Left cardiac atrium (tissue), 4 donors: ENCODE data around the gene ZNF385A. TPM values are rescaled to one million over a fixed set of nuclear protein-coding genes. Genes with fewer than 3 reads are reported as not detected.

Source experiments
- ATAC-seq, 2 donors: fragments of 200-7000 bp; cut with Tn5 transposase; one replicate each; pipeline ENCODE4 v1.9.1; 2020; ENCODE audit warnings: mild to moderate bottlenecking in 2 of 2, moderate library complexity in 2 of 2
- DNase-seq: peaks from one replicate; pipeline ENCODE4 v3.0.0-alpha.2; 2020
- intact Hi-C, 2 donors: fragments of 100-400 bp; cut with DNase I; formaldehyde crosslinking; loops; one replicate each; pipeline versions ENCODE4 v1.14.1 to v1.15.1; 2022 to 2023
- total RNA-seq, 2 donors: library from RNA; stranded (reverse); fragmentation: NEBNext Ultra II Directional; extraction: Animal tissue kit (Norgen Biotek cat#: 25700); gene quantifications; one replicate each; pipeline ENCODE4 v1.2.1, GENCODE V29; 2021
- donor health status: DM: no; HTN: yes; CAD: no.
- donor health status: DM: no; HTN: yes; CAD: no; lungs with severe emphysema.
- donor health status: DM: yes; HTN: yes; CAD: no.
- donor health status: Dilated cardiomyopathy.

Gene ZNF385A
- total RNA-seq, 2 donors from 2014 or later, result 20.4 to 24.2 TPM

GRCh38 chr12:54397157-54397556, 12.6 kb upstream of the ZNF385A start:
- DNase-seq, result no peak
- intact Hi-C loops, result no loop called here
- ATAC-seq, result no peak

GRCh38 chr12:54395545-54395944, 11.0 kb upstream of the ZNF385A start:
- intact Hi-C loops, result no loop called here
- ATAC-seq (no peak), DNase-seq (no peak)

DNA sequence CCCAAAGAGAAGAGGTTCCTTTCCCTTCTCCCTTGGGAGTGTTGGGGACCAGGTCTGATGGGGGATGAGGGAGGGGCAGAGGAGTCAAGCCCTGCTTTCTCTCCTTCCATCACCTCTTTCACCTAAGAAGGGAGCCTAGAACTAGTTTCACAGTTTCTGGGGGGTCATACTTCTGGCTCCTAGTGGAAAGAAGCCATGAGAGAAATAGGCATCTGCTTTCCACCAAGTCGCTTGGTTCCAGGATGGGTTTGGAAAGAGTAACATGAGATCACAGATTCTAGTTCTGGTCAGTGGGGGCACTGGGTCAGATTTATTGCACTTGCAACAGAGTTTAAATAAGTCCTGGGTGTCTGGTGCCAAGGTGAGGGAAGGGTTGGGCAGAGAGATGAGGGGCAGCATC, 10.5 kb upstream of the ZNF385A start:
- intact Hi-C loops, result no loop called here
- ATAC-seq (no peak), DNase-seq (no peak)

DNA sequence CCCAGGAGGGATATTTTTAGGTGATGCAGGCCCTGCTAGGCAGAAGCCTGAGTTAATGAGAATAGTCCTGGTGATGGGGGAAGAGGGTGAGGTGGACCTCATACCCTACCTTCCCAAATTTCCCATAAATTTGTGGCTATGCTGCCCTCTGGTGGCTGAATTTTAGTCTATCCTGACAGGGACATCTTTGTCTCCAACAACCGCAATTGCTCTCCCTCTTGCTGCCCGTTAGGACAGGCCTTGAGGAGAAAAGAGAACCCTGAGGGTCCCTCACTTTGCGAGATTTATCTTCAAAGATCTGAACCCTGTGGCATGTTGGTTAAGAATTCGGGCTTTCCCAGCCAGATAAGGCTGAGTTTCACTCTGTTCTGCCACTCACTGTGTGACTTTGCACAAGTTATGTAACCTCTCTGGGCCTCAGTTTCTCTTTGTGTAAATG, 9.8 kb upstream of the ZNF385A start:
- DNase-seq, result peak; percentile 41
- intact Hi-C loops, result no loop called here
- ATAC-seq, result peak; percentile 33 to 47

DNA sequence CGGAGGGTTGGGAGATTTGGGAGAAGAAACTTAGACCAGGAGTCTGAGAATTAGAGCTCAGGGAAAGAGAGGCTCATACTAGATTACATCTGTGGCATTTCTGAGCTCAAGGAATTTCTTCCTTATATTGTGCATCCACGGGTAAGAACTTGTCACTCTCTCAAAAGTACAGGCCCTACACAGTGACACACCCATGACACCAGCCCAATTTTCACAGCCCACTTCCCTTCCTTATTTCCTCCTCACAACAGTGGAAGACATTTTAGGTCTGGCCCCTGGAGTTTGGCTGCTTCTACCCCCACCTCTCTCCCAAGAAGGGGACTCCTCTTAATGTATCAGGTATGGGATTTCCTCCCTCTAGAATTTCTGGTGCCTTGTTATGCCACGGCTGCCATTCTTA, 9.2 kb upstream of the ZNF385A start:
- no peak for DNase-seq
- ATAC-seq, result no peak
- intact Hi-C loops, result no loop called here

GRCh38 chr12:54393207-54393609, 8.7 kb upstream of the ZNF385A start:
- peak; percentile 16 for DNase-seq
- ATAC-seq, result no peak
- intact Hi-C loops, result no loop called here

GRCh38 chr12:54392485-54393206, 8.1 kb upstream of the ZNF385A start:
- no peak for DNase-seq
- ATAC-seq, result no peak
- intact Hi-C loops, result no loop called here

GRCh38 chr12:54390668-54391551, 6.4 kb upstream of the ZNF385A start:
- peak; percentile 44 to 46 for ATAC-seq
- intact Hi-C loops, result no loop called here
- peak; percentile 60 for DNase-seq

GRCh38 chr12:54390176-54390667, 5.7 kb upstream of the ZNF385A start:
- DNase-seq, result no peak
- no peak for ATAC-seq
- intact Hi-C loops, result no loop called here

GRCh38 chr12:54389607-54390175, 5.2 kb upstream of the ZNF385A start:
- DNase-seq (no peak), ATAC-seq (no peak)
- intact Hi-C loops, result no loop called here

- ATAC-seq (no peak), DNase-seq (no peak)
- intact Hi-C loops, result no loop called here
These were observed 4.6 kb upstream of the ZNF385A start for GRCh38 chr12:54389134-54389508.

DNA sequence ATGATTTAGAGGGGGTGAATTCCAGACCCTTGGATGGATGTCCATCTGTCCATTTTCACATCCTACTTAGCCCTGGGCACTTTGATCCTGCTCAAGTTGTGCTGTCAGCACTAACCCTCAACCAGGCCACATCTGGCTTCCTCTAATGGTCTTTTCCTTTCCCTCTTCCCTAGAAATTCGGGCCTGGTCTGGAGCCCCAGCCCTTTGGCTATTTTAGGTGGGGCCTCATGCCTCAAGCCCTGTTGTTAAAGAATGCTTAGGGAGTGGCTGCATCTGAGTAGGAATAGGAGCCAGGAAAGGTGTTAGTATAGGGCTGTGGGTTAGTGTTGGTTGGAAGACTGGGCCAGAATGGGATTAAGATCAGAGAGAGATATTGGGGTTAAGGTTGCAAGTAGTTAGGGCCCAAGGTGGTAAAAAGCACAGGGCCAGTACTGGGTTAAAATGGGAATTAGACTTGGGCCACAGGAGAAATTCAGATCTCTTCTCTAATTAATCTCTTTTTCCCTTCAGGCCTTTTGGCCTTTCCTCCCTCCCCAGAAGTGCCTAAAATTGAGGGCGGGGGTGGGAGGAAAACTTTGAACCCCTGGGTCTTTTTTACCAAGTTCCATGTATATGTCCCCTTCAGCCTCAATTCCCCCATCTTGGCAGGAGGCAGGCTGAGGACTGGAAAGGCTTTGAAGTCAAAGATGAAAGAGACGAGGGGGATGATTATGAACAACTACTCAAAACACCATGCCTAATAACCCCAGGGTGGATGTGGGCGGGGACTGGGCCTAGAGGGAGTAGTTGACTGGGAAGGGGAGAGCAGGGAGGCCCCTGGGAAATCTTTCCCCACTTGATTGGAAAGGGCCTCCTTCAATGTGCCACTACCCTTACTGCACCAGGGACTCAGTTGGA, 4.0 kb upstream of the ZNF385A start:
- ATAC-seq (no peak), DNase-seq (no peak)
- intact Hi-C loops, result no loop called here

DNA sequence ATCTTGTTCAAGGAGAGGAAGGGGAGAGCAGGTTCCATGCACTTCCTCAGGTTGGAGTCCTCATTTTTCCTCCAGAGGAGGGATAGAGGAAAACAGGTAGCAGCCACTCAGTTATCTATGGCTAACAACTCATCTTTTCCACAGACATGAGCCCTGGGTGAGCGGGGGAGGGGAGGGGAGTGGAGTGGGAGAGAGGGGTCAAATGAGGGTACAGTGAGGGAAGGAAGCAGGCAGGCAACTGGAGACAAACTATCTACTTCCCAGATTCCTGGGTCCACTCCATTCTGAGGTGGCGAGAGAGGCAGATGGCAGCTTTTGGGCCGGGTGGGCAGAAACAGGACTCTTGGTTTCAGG, 2.6 kb upstream of the ZNF385A start:
- ATAC-seq, result no peak
- intact Hi-C loops, result no loop called here
- no peak for DNase-seq

- no peak for ATAC-seq
- intact Hi-C loops, result no loop called here
- DNase-seq, result no peak
These were observed 2.0 kb upstream of the ZNF385A start for GRCh38 chr12:54386403-54387113.

GRCh38 chr12:54385251-54385914, 850 bp upstream of the ZNF385A start:
- peak; percentile 34 for DNase-seq
- ATAC-seq, result peak; percentile 23 to 67
- intact Hi-C loops, result no loop called here

GRCh38 chr12:54383041-54383609, 1.4 kb downstream of the ZNF385A start:
- ATAC-seq (peak in 1 of 2 donors; percentile 7), DNase-seq (peak; percentile 17)
- intact Hi-C loops, result no loop called here

DNA sequence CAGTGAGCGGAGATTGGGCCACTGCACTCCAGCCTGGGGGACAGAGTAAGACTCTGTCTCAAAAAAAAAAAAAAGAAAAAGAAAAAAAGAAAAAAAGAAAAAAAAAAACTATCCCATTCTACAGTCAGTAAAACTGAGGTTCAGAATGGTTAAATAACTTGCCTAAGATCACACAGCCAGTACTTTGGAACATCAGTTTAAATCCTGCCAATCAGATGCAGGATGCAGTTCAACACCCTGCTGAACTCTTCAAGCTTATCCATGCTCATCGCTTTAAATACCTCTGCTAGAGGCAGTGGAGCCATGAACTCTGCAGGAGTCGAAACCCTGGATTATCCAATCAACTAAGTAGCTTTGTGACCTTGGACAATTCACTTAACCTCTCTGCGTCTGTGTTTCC, 3.4 kb downstream of the ZNF385A start:
- intact Hi-C loops, result no loop called here
- DNase-seq (no peak), ATAC-seq (no peak)
